ENCODE results near the gene ASPSCR1. TPM values are rescaled to one million over a fixed set of nuclear protein-coding genes. Genes with fewer than 3 reads are reported as not detected.

Gene ASPSCR1
- total and polyA plus RNA-seq, 2 of the 8 experiments (the other 6 are each of a cell fraction or from before 2014, with no cell fraction given) = 33.3 to 43.7 TPM

GRCh38 chr17:81986606-81987005 lies 9.2 kb downstream of the ASPSCR1 start:
- H2BK120ac ChIP-seq (replicated peaks; ENCODE audit: low read depth, low read length) = no peak overlapping the region
- H3K14ac ChIP-seq (ENCODE audit: insufficient read length) = no peak overlapping the region
- H3K4me1 ChIP-seq (replicated peaks in 1 of 4; ENCODE audit: control insufficient read depth in 3 of 4, insufficient read depth in 4 of 4, low read length in 3 of 4) = peaks cover 0 to 9% (median 5%) of the 10 kb centered on the region in 4 experiments; a peak in 5 of 7 replicates
- H3K4ac ChIP-seq (replicated peaks; ENCODE audit: insufficient read length, low read depth, low read length) = no peak overlapping the region
- H3K18ac ChIP-seq (ENCODE audit: extremely low read depth, low read length) = no peak overlapping the region
- H2BK15ac ChIP-seq (ENCODE audit: low read length) = no peak overlapping the region
- H2BK5ac ChIP-seq (ENCODE audit: low read depth, low read length) = no peak overlapping the region
- no peak overlapping the region for H3K23ac ChIP-seq (ENCODE audit: insufficient read length)
- ChIA-PET CTCF (ENCODE audit: partially characterized antibody) (interaction anchor here (3.2 kb wide), 1 partner anchor 10 kb away, joined by 12 read pairs; no protein-coding TSS in a partner anchor), POLR2A (ENCODE audit: partially characterized antibody) (interaction anchor here (1.0 kb wide), 1 partner anchor 56 kb away, joined by 3 read pairs; no protein-coding TSS in a partner anchor)
- H3K79me1 ChIP-seq (ENCODE audit: low read depth, low read length) = peaks cover 4% of the 10 kb centered on the region; the same call in 1 of the 2 replicates
- no peaks in the 10 kb centered on the region for H3K27me3 ChIP-seq (replicated peaks in 1 of 4; ENCODE audit: control insufficient read depth in 3 of 4, extremely low read depth in 1 of 4, insufficient read depth in 3 of 4, low read length in 3 of 4)
- 95% methylated on average over 22 of the region's 26 CpGs; no CpG with 5 or more reads in 1 of the 2 experiments for WGBS, 2 experiments (ENCODE audit: extremely low coverage in 1 of 2, insufficient coverage in 1 of 2, insufficient read length in 1 of 2, insufficient replicate concordance in 2 of 2, low coverage in 1 of 2, low lambda C conversion rate in 2 of 2, missing lambda C conversion rate in 1 of 2)
- H3K9me3 ChIP-seq (ENCODE audit: insufficient read depth in 2 of 2, low read depth in 1 of 2, low read length in 1 of 2) = no peaks in the 10 kb centered on the region
- H4K20me1 ChIP-seq (replicated peaks in 1 of 2; ENCODE audit: control insufficient read depth in 1 of 2, insufficient read depth in 2 of 2, low read length in 2 of 2) = peaks cover 3 to 15% of the 10 kb centered on the region in 2 experiments
- H3K4me2 ChIP-seq (ENCODE audit: insufficient read depth in 1 of 2, low read depth in 2 of 2, low read length in 2 of 2) = no peak overlapping the region
- H3K9ac ChIP-seq (replicated peaks in 1 of 4; ENCODE audit: extremely low read depth in 1 of 4, low read depth in 3 of 4, low read length in 3 of 4) = no peak overlapping the region
- peaks cover 0 to 3% of the 10 kb centered on the region in 2 experiments; a peak in 1 of 4 replicates for H3K79me2 ChIP-seq (ENCODE audit: control insufficient read depth in 1 of 2, insufficient read depth in 2 of 2, low read length in 2 of 2)
- H2AK5ac ChIP-seq (ENCODE audit: low read depth, low read length) = no peak overlapping the region
- peaks cover 2 to 25% (median 13%) of the 10 kb centered on the region in 4 experiments; a peak in 6 of 8 replicates for H3K36me3 ChIP-seq (ENCODE audit: control insufficient read depth in 2 of 4, insufficient read depth in 4 of 4, low read length in 3 of 4)
- H3K56ac ChIP-seq (replicated peaks; ENCODE audit: insufficient read length, low read depth, low read length) = no peak overlapping the region
- no peak overlapping the region for H2BK12ac ChIP-seq (ENCODE audit: low read depth, low read length)
- no peak overlapping the region for H3K4me3 ChIP-seq (ENCODE audit: extremely low read depth in 1 of 4, insufficient read depth in 2 of 4, low read depth in 3 of 4, low read length in 4 of 4)
- H3K23me2 ChIP-seq (ENCODE audit: low read depth, low read length) = peaks cover 2% of the 10 kb centered on the region; the same call in 1 of the 2 replicates
- no peak overlapping the region for H4K8ac ChIP-seq (ENCODE audit: extremely low read depth, insufficient read depth, low read length)
- H4K5ac ChIP-seq (ENCODE audit: insufficient read length, low read depth, low read length) = no peak overlapping the region
- no peak overlapping the region for H3K27ac ChIP-seq (ENCODE audit: low read depth, low read length)
- DNase-seq (ENCODE audit: low read depth in 1 of 2, low spot score in 2 of 2) (no peak), FAIRE-seq (no peak)
- no peak overlapping the region for H2BK20ac ChIP-seq (ENCODE audit: low read length)
- no peak overlapping the region for H2AFZ ChIP-seq (ENCODE audit: low read length)
- H4K91ac ChIP-seq (replicated peaks; ENCODE audit: insufficient read length, low read length) = no peak overlapping the region
- TF ChIP-seq EZH2 (IDR thresholded peaks at IDR 0.05; ENCODE audit: low read depth, low read length, severe bottlenecking) = no peak
- no peak for TF ChIP-seq SP1 (IDR thresholded peaks at IDR 0.05; ENCODE audit: low read depth, low read length)
- no peak for TF ChIP-seq SIX5 (IDR thresholded peaks at IDR 0.05; ENCODE audit: low read depth, low read length)
- no peak for TF ChIP-seq CTBP2 (IDR thresholded peaks at IDR 0.05; ENCODE audit: borderline replicate concordance, insufficient read depth, insufficient read length, low read length)
- TF ChIP-seq RFX5 (IDR thresholded peaks at IDR 0.05; ENCODE audit: borderline replicate concordance, low read depth, low read length) = no peak
- TF ChIP-seq EP300 (IDR thresholded peaks at IDR 0.05; ENCODE audit: borderline replicate concordance in 1 of 2, low read depth in 2 of 2, low read length in 2 of 2) = no peak
- TF ChIP-seq, protein P1, sequence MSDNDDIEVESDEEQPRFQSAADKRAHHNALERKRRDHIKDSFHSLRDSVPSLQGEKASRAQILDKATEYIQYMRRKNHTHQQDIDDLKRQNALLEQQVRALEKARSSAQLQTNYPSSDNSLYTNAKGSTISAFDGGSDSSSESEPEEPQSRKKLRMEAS (IDR thresholded peaks at IDR 0.05) = no peak
- no peak for TF ChIP-seq BCL11A (IDR thresholded peaks at IDR 0.05; ENCODE audit: low read depth in 2 of 2, low read length in 2 of 2)
- TF ChIP-seq TCF12 (IDR thresholded peaks at IDR 0.05; ENCODE audit: low read depth, low read length) = no peak
- no peak for TF ChIP-seq KDM5A (IDR thresholded peaks at IDR 0.05; ENCODE audit: low read length)
- TF ChIP-seq CREB1 (IDR thresholded peaks at IDR 0.05) = no peak
- TF ChIP-seq, protein P2, sequence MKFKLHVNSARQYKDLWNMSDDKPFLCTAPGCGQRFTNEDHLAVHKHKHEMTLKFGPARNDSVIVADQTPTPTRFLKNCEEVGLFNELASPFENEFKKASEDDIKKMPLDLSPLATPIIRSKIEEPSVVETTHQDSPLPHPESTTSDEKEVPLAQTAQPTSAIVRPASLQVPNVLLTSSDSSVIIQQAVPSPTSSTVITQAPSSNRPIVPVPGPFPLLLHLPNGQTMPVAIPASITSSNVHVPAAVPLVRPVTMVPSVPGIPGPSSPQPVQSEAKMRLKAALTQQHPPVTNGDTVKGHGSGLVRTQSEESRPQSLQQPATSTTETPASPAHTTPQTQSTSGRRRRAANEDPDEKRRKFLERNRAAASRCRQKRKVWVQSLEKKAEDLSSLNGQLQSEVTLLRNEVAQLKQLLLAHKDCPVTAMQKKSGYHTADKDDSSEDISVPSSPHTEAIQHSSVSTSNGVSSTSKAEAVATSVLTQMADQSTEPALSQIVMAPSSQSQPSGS (IDR thresholded peaks at IDR 0.05; ENCODE audit: low read length) = no peak
